Measurements from ENCODE around the gene DNMT3B.

DNMT3B gene

DNA sequence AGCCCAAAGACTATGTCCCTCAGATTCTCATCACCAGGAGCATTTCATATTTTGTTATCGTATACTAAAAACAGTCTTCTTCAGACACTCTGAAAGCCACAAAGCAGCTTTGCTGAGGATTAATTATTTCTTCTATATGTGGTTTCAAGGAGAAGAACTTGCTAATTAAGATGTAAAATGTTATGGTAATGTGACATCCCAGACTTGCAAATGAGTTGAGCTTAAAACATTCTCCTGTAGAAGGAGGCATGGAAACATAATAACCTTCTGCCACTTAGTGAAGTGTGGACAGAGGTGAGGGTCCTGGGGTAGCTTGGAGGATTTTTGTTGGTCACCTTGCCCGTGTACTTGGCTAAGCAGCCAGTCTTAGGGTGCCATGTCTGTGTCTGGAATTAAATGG is 40.9 kb downstream of the DNMT3B start:
- no peak overlapping the region for H3K4me2 ChIP-seq (ENCODE audit: low read length, poor library complexity, severe bottlenecking)
- no peaks in the 10 kb centered on the region for H3K4me1 ChIP-seq (ENCODE audit: control insufficient read depth, insufficient read depth, low read depth, low read length)
- no peak overlapping the region for H3K18ac ChIP-seq (ENCODE audit: low read depth in 1 of 2, low read length in 2 of 2)
- no peak overlapping the region for H3K23ac ChIP-seq (ENCODE audit: low read length in 2 of 2)
- WGBS, result 87% methylated on average over 1 of the region's 2 CpGs
- H2BK5ac ChIP-seq (ENCODE audit: low read depth, low read length, poor library complexity, severe bottlenecking), result no peak overlapping the region
- no peak overlapping the region for H3K4ac ChIP-seq (ENCODE audit: low read depth in 1 of 2, low read length in 2 of 2)
- H3K79me1 ChIP-seq (replicated peaks; ENCODE audit: low read length, poor library complexity, severe bottlenecking), result no peaks in the 10 kb centered on the region
- H3K9ac ChIP-seq (ENCODE audit: low read length), result no peak overlapping the region
- no peak overlapping the region for H2BK120ac ChIP-seq (ENCODE audit: low read depth, low read length)
- no peak overlapping the region for H3K4me3 ChIP-seq (ENCODE audit: insufficient read depth in 1 of 2, low read depth in 1 of 2, low read length in 2 of 2)
- no peak for DNase-seq
- no peak overlapping the region for H2AFZ ChIP-seq (ENCODE audit: low read depth, low read length)
- no peaks in the 10 kb centered on the region for H3K27me3 ChIP-seq (ENCODE audit: control insufficient read depth in 1 of 2, insufficient read depth in 1 of 2, low read length in 2 of 2)
- H4K91ac ChIP-seq (ENCODE audit: low read length), result no peak overlapping the region
- H2BK12ac ChIP-seq (ENCODE audit: low read length in 2 of 2), result no peak overlapping the region
- H3K27ac ChIP-seq (ENCODE audit: low read length, poor library complexity, severe bottlenecking), result no peak overlapping the region
- no peak overlapping the region for H4K8ac ChIP-seq (ENCODE audit: low read length)
- H2AK5ac ChIP-seq (ENCODE audit: low read length, severe bottlenecking), result no peak overlapping the region
- no peaks in the 10 kb centered on the region for H3K9me3 ChIP-seq (ENCODE audit: control insufficient read depth, low read length)
- H3K14ac ChIP-seq (ENCODE audit: low read length in 2 of 2), result no peak overlapping the region
- H2BK15ac ChIP-seq (ENCODE audit: low read depth, poor library complexity, severe bottlenecking), result no peak overlapping the region
- peaks cover 44 to 89% of the 10 kb centered on the region in 2 experiments for H3K36me3 ChIP-seq (ENCODE audit: control insufficient read depth in 1 of 2, insufficient read depth in 2 of 2, low read depth in 1 of 2, low read length in 2 of 2)

DNA sequence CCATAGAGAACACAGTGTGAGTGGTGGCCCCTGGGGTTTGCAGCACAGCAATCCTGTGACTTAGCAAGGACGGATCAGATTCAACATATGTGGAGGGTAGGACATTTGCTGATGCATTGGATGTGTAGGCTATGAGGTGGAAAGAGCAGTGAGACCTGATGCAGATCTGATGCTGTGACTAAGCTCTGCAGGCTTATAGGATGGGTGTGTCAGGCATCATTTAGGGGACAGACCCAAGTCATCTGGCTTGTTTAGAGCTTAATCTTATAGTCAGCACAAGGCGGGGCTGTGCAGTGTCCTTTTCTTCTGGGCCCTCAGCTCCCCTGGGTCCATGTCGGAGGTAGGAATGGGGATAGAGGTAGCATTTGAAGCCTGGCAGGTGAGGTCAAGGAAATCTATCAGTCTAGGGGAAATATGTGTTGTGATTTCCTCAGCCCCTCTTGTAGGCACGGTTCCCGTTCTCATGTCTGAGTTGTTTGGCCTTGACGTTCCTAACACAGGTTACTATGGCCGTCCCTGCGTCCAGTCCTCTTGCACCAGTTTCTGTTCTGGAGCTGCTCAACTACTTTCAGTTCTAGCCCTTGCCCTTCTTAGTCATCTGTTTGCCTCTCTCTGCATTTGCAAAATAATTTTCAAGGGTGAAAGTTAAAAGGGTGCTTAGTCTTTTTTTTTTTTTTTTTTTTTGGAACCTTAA is 42.0 kb downstream of the DNMT3B start:
- H2BK120ac ChIP-seq (ENCODE audit: low read depth, low read length), result no peak overlapping the region
- no peak overlapping the region for H3K4me2 ChIP-seq (ENCODE audit: low read length, poor library complexity, severe bottlenecking)
- H3K36me3 ChIP-seq (ENCODE audit: control insufficient read depth in 1 of 2, insufficient read depth in 2 of 2, low read depth in 1 of 2, low read length in 2 of 2), result peaks cover 36 to 86% of the 10 kb centered on the region in 2 experiments
- no peak overlapping the region for H2AK5ac ChIP-seq (ENCODE audit: low read length, severe bottlenecking)
- no peak overlapping the region for H4K8ac ChIP-seq (ENCODE audit: low read length)
- H3K4me1 ChIP-seq (ENCODE audit: control insufficient read depth, insufficient read depth, low read depth, low read length), result no peaks in the 10 kb centered on the region
- H3K14ac ChIP-seq (ENCODE audit: low read length in 2 of 2), result no peak overlapping the region
- no peak overlapping the region for H2BK15ac ChIP-seq (ENCODE audit: low read depth, poor library complexity, severe bottlenecking)
- DNase-seq, result no peak
- no peak overlapping the region for H2BK12ac ChIP-seq (ENCODE audit: low read length in 2 of 2)
- no peak overlapping the region for H2AFZ ChIP-seq (ENCODE audit: low read depth, low read length)
- H2BK5ac ChIP-seq (ENCODE audit: low read depth, low read length, poor library complexity, severe bottlenecking), result no peak overlapping the region
- H3K27ac ChIP-seq (ENCODE audit: low read length, poor library complexity, severe bottlenecking), result no peak overlapping the region
- H3K79me1 ChIP-seq (replicated peaks; ENCODE audit: low read length, poor library complexity, severe bottlenecking), result no peaks in the 10 kb centered on the region
- H3K27me3 ChIP-seq (ENCODE audit: control insufficient read depth in 1 of 2, insufficient read depth in 1 of 2, low read length in 2 of 2), result no peaks in the 10 kb centered on the region
- no peak overlapping the region for H3K4ac ChIP-seq (ENCODE audit: low read depth in 1 of 2, low read length in 2 of 2)
- no peak overlapping the region for H3K23ac ChIP-seq (ENCODE audit: low read length in 2 of 2)
- no peak overlapping the region for H4K91ac ChIP-seq (ENCODE audit: low read length)
- H3K4me3 ChIP-seq (ENCODE audit: insufficient read depth in 1 of 2, low read depth in 1 of 2, low read length in 2 of 2), result no peak overlapping the region
- no peak overlapping the region for H3K9ac ChIP-seq (ENCODE audit: low read length)
- WGBS, result 95% methylated on average over 8 of the region's 8 CpGs
- H3K18ac ChIP-seq (ENCODE audit: low read depth in 1 of 2, low read length in 2 of 2), result no peak overlapping the region
- H3K9me3 ChIP-seq (ENCODE audit: control insufficient read depth, low read length), result no peaks in the 10 kb centered on the region

GRCh38 chr20:32804817-32805216 is 42.6 kb downstream of the DNMT3B start:
- Histone ChIP-seq H2AFZ (ENCODE audit: low read depth, low read length) (no peak overlapping the region), H4K91ac (ENCODE audit: low read length) (no peak overlapping the region), H3K14ac (ENCODE audit: low read length in 2 of 2) (no peak overlapping the region)

GRCh38 chr20:32805721-32806120 is 43.5 kb downstream of the DNMT3B start:
- Histone ChIP-seq H3K36me3 (ENCODE audit: control insufficient read depth in 1 of 2, insufficient read depth in 2 of 2, low read depth in 1 of 2, low read length in 2 of 2) (peaks cover 36 to 82% of the 10 kb centered on the region in 2 experiments), H4K91ac (ENCODE audit: low read length) (no peak overlapping the region), H3K4me1 (ENCODE audit: control insufficient read depth, insufficient read depth, low read depth, low read length) (no peaks in the 10 kb centered on the region), H3K79me1 (replicated peaks; ENCODE audit: low read length, poor library complexity, severe bottlenecking) (no peaks in the 10 kb centered on the region), H3K4me3 (ENCODE audit: insufficient read depth in 1 of 2, low read depth in 1 of 2, low read length in 2 of 2) (no peak overlapping the region), H3K27me3 (ENCODE audit: control insufficient read depth in 1 of 2, insufficient read depth in 1 of 2, low read length in 2 of 2) (no peaks in the 10 kb centered on the region), H3K23ac (ENCODE audit: low read length in 2 of 2) (no peak overlapping the region), H3K4ac (ENCODE audit: low read depth in 1 of 2, low read length in 2 of 2) (no peak overlapping the region), H2BK15ac (ENCODE audit: low read depth, poor library complexity, severe bottlenecking) (no peak overlapping the region), H2BK12ac (ENCODE audit: low read length in 2 of 2) (no peak overlapping the region), H3K9me3 (ENCODE audit: control insufficient read depth, low read length) (no peaks in the 10 kb centered on the region), H3K14ac (ENCODE audit: low read length in 2 of 2) (no peak overlapping the region), H3K18ac (ENCODE audit: low read depth in 1 of 2, low read length in 2 of 2) (no peak overlapping the region), H2AFZ (ENCODE audit: low read depth, low read length) (no peak overlapping the region), H2BK120ac (ENCODE audit: low read depth, low read length) (no peak overlapping the region), H3K9ac (ENCODE audit: low read length) (no peak overlapping the region), H2AK5ac (ENCODE audit: low read length, severe bottlenecking) (no peak overlapping the region), H2BK5ac (ENCODE audit: low read depth, low read length, poor library complexity, severe bottlenecking) (no peak overlapping the region), H3K27ac (ENCODE audit: low read length, poor library complexity, severe bottlenecking) (no peak overlapping the region), H4K8ac (ENCODE audit: low read length) (no peak overlapping the region), H3K4me2 (ENCODE audit: low read length, poor library complexity, severe bottlenecking) (no peak overlapping the region)
- DNase-seq, result no peak
- 89% methylated on average over 8 of the region's 8 CpGs for WGBS

More at GRCh38 chr20:32804817-32805216, 42.6 kb downstream of the DNMT3B start:
- Histone ChIP-seq H3K9ac (ENCODE audit: low read length) (no peak overlapping the region), H3K4ac (ENCODE audit: low read depth in 1 of 2, low read length in 2 of 2) (no peak overlapping the region), H3K4me2 (ENCODE audit: low read length, poor library complexity, severe bottlenecking) (no peak overlapping the region), H3K36me3 (ENCODE audit: control insufficient read depth in 1 of 2, insufficient read depth in 2 of 2, low read depth in 1 of 2, low read length in 2 of 2) (peaks cover 36 to 86% of the 10 kb centered on the region in 2 experiments), H3K23ac (ENCODE audit: low read length in 2 of 2) (no peak overlapping the region), H3K79me1 (replicated peaks; ENCODE audit: low read length, poor library complexity, severe bottlenecking) (no peaks in the 10 kb centered on the region), H3K18ac (ENCODE audit: low read depth in 1 of 2, low read length in 2 of 2) (no peak overlapping the region), H3K4me3 (ENCODE audit: insufficient read depth in 1 of 2, low read depth in 1 of 2, low read length in 2 of 2) (no peak overlapping the region), H2BK120ac (ENCODE audit: low read depth, low read length) (no peak overlapping the region), H4K8ac (ENCODE audit: low read length) (no peak overlapping the region), H2BK5ac (ENCODE audit: low read depth, low read length, poor library complexity, severe bottlenecking) (no peak overlapping the region), H2AK5ac (ENCODE audit: low read length, severe bottlenecking) (no peak overlapping the region), H3K4me1 (ENCODE audit: control insufficient read depth, insufficient read depth, low read depth, low read length) (no peaks in the 10 kb centered on the region), H2BK15ac (ENCODE audit: low read depth, poor library complexity, severe bottlenecking) (no peak overlapping the region), H3K9me3 (ENCODE audit: control insufficient read depth, low read length) (no peaks in the 10 kb centered on the region), H3K27me3 (ENCODE audit: control insufficient read depth in 1 of 2, insufficient read depth in 1 of 2, low read length in 2 of 2) (no peaks in the 10 kb centered on the region), H3K27ac (ENCODE audit: low read length, poor library complexity, severe bottlenecking) (no peak overlapping the region), H2BK12ac (ENCODE audit: low read length in 2 of 2) (no peak overlapping the region)
- WGBS, result 100% methylated on average over 1 of the region's 3 CpGs
- DNase-seq, result no peak

Data from mesenchymal stem cell (in vitro differentiated cells and primary cell).